RWPE1 (cell line): Measurements from ENCODE around the gene ASCC1.

Experiments used
- CTCF ChIA-PET: fragments of 350-600 bp; sonication (Branson Sonifier 250); formaldehyde crosslinking; extraction: SDS; loops from one replicate; lab custom pipeline; 2021; lab: Yijun Ruan, JAX
- POLR2A ChIA-PET: fragments of 400-600 bp; formaldehyde crosslinking; extraction: SDS; loops from one replicate; lab custom pipeline; 2020; ENCODE audit warnings: antibody characterized with exemption; ENCODE audit not compliant: low non-redundant PET; lab: Yijun Ruan, JAX
- DNase-seq: peaks from one replicate; pipeline ENCODE4 v3.0.0; 2012; ENCODE audit warnings: low spot score
- H3K27ac ChIP-seq: fragments of 450-650 bp; 2 replicates; pipeline ENCODE4 v1.5.1; 2017
- TF ChIP-seq, protein P1 (sequence below): fragments of 450-650 bp; conservative IDR thresholded peaks from 2 replicates; pipeline ENCODE4 v1.5.1; 2017; ENCODE audit warnings: low read depth, mild to moderate bottlenecking

The ASCC1 gene

DNA sequence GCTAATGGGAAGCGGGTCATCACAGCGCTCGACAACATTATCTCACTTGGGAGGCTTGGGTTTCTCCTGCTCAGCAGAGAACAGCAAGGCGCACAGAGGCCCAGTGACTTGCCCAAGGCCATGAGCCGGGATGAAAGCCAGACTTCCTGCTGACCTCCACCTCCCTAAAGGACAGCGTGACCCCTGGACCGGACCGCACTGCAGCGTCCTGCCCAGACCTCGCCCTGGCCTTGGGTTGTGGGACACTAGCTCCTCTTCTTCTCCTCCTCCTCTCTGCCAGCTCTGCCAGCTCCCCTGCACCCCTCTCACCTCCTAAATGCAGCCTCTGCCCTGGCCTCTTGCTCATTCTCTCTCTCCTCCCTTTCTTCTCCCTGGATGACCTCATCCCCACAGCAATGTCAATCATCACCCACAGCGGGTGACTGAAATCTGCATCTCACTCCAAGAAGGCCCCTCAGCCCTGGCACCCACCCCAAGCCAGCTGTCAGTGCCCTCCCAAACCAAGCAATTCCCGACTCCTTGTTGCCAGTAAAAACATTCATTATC is 147.1 kb downstream of the ASCC1 start:
- no peak overlapping the region for H3K27ac ChIP-seq
- ChIA-PET POLR2A (no interaction called here), CTCF (interaction anchor here (0.6 kb wide), 1 partner anchor 32 kb away, joined by 3 read pairs; no protein-coding TSS in a partner anchor)
- no peak for DNase-seq
- TF ChIP-seq, protein P1, sequence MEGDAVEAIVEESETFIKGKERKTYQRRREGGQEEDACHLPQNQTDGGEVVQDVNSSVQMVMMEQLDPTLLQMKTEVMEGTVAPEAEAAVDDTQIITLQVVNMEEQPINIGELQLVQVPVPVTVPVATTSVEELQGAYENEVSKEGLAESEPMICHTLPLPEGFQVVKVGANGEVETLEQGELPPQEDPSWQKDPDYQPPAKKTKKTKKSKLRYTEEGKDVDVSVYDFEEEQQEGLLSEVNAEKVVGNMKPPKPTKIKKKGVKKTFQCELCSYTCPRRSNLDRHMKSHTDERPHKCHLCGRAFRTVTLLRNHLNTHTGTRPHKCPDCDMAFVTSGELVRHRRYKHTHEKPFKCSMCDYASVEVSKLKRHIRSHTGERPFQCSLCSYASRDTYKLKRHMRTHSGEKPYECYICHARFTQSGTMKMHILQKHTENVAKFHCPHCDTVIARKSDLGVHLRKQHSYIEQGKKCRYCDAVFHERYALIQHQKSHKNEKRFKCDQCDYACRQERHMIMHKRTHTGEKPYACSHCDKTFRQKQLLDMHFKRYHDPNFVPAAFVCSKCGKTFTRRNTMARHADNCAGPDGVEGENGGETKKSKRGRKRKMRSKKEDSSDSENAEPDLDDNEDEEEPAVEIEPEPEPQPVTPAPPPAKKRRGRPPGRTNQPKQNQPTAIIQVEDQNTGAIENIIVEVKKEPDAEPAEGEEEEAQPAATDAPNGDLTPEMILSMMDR: no peak

- no peak overlapping the region for H3K27ac ChIP-seq
Measured at GRCh38 chr10:72068126-72068765, 147.8 kb downstream of the ASCC1 start.

GRCh38 chr10:72067463-72068125 is 148.5 kb downstream of the ASCC1 start:
- CTCF ChIA-PET: interaction anchor here (0.6 to 0.7 kb wide), 2 partner anchors 148 to 907 kb away, joined by 3 read pairs; no protein-coding TSS in a partner anchor
- no peak for DNase-seq
- POLR2A ChIA-PET: no interaction called here
- TF ChIP-seq, protein P1: no peak
- no peak overlapping the region for H3K27ac ChIP-seq

More at GRCh38 chr10:72068126-72068765, 147.8 kb downstream of the ASCC1 start:
- POLR2A ChIA-PET: no interaction called here
- DNase-seq: no peak
- TF ChIP-seq, protein P1: no peak
- CTCF ChIA-PET: interaction anchor here (0.7 kb wide), 1 partner anchor 907 kb away, joined by 3 read pairs; no protein-coding TSS in a partner anchor

- H3K27ac ChIP-seq: no peak overlapping the region
- TF ChIP-seq, protein P1: no peak
- ChIA-PET CTCF (interaction anchor here (0.6 kb wide), 2 partner anchors 149 to 748 kb away, joined by 3 read pairs; partner anchors contain the start of gene SLC29A3), POLR2A (no interaction called here)
- DNase-seq: no peak
Measured at GRCh38 chr10:72066318-72067284, 149.5 kb downstream of the ASCC1 start.

GRCh38 chr10:72065439-72066025 is 150.5 kb downstream of the ASCC1 start:
- TF ChIP-seq, protein P1: no peak
- ChIA-PET CTCF (no interaction called here), POLR2A (no interaction called here)
- DNase-seq: no peak
- H3K27ac ChIP-seq: no peak overlapping the region; the same call in 1 of the 2 replicates
